GM12891 (cell line): ENCODE data around the gene IGF1R.

Experiments used
- POLR2A ChIP-seq: IDR thresholded peaks from 2 replicates; pipeline ENCODE4 v1.6.1; 2011; ENCODE audit warnings: low read depth, low read length, control low read depth
- POLR2AphosphoS5 ChIP-seq: IDR thresholded peaks from 2 replicates; pipeline ENCODE4 v1.6.1; 2011; ENCODE audit warnings: low read depth, low read length, control low read depth
- SPI1 ChIP-seq: IDR thresholded peaks from 2 replicates; pipeline ENCODE4 v1.6.1; 2011; ENCODE audit warnings: low read depth, low read length, control low read depth
- TAF1 ChIP-seq: IDR thresholded peaks from 2 replicates; pipeline ENCODE4 v1.6.1; 2011; ENCODE audit warnings: low read depth, low read length, control low read depth

DNA sequence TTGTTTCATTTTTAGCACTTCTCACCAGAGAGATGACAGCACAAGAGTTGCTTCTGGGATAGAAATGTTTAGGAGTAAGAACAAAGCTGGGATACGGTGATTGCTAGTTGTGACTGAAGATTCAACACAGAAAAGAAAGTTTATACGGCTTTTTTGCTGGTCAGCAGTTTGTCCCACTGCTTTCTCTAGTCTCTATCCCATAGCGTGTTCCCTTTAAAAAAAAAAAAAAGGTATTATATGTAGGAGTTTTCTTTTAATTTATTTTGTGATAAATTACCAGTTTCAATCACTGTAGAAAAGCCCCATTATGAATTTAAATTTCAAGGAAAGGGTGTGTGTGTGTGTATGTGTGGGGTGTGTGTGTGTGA lies 311.3 kb downstream of the IGF1R start:
- TF ChIP-seq POLR2AphosphoS5 (no peak), POLR2A (no peak), SPI1 (no peak), TAF1 (no peak)
